ENCODE measurements around the gene SP140L.

DNA sequence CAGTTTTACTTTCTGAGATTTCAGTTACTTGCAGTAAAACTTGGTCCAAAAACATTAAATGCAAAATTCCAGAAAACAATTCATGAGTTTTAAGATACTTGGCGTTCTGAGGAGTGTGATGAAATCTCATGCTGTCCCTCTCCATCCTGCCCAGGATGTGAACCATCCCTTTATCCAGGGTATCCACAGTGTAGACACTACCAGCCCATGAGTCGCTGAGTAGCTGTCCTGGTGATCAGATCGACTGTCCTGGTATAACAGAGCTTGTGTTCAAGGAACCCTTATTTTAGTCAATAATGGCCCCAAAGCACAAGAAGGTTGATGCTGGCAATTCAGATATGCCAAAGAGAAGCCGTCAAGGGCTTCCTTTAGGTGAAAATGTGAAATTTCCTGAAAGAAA, 92.2 kb downstream of the SP140L start:
- TF ChIP-seq, protein P1, sequence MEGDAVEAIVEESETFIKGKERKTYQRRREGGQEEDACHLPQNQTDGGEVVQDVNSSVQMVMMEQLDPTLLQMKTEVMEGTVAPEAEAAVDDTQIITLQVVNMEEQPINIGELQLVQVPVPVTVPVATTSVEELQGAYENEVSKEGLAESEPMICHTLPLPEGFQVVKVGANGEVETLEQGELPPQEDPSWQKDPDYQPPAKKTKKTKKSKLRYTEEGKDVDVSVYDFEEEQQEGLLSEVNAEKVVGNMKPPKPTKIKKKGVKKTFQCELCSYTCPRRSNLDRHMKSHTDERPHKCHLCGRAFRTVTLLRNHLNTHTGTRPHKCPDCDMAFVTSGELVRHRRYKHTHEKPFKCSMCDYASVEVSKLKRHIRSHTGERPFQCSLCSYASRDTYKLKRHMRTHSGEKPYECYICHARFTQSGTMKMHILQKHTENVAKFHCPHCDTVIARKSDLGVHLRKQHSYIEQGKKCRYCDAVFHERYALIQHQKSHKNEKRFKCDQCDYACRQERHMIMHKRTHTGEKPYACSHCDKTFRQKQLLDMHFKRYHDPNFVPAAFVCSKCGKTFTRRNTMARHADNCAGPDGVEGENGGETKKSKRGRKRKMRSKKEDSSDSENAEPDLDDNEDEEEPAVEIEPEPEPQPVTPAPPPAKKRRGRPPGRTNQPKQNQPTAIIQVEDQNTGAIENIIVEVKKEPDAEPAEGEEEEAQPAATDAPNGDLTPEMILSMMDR (IDR thresholded peaks at IDR 0.05; ENCODE audit: low read depth, low read length): no peak
- no peak for TF ChIP-seq POLR2A (IDR thresholded peaks at IDR 0.05; ENCODE audit: extremely low read depth, insufficient read length)
- TF ChIP-seq, protein P2, sequence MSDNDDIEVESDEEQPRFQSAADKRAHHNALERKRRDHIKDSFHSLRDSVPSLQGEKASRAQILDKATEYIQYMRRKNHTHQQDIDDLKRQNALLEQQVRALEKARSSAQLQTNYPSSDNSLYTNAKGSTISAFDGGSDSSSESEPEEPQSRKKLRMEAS (IDR thresholded peaks at IDR 0.05; ENCODE audit: low read depth, low read length): no peak
